ENCODE data around the gene TEX22.
"Not testable (repeated sequence)": the region's sequence is repeated elsewhere in the genome, so short reads cannot be mapped to it uniquely, and the experiment has no call there.

Gene TEX22

GRCh38 chr14:105398044-105398725, at the start of gene TEX22:
Gene TEX22 (plus strand): TSS chr14:105398538. CDS start chr14:105399341, 803 bp downstream.
- peak; percentile 86 to 87 for ATAC-seq

- no peak for ATAC-seq
Observed at GRCh38 chr14:105348945-105349699, 49.2 kb upstream of the TEX22 start.

GRCh38 chr14:105349992-105350391, 48.3 kb upstream of the TEX22 start:
- ATAC-seq: no peak

- no peak for ATAC-seq
Observed at GRCh38 chr14:105350450-105351244, 47.7 kb upstream of the TEX22 start.

DNA sequence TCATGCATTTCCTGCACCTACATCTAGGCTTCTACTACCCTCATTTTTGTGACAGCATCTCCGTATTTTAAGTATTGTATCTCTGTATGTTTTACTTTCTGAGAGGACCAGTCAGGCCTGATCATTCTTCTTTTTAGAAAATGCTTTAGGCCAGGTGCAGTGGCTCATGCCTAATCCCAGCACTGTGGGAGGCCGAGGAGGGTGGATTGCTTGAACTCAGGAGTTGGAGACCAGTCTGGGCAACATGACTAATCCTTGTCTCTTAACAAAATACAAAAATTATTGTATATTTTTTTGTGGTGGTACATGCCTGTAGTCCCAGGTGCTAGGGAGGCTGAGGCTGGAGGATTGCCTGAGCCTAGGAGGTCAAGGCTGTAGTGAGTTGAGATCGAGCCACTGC, 46.9 kb upstream of the TEX22 start:
- ATAC-seq: no peak

- peak; percentile 97 to 99 for ATAC-seq
Observed at GRCh38 chr14:105351920-105352851, 46.2 kb upstream of the TEX22 start.

GRCh38 chr14:105353136-105353535, 45.2 kb upstream of the TEX22 start:
- no peak for ATAC-seq

DNA sequence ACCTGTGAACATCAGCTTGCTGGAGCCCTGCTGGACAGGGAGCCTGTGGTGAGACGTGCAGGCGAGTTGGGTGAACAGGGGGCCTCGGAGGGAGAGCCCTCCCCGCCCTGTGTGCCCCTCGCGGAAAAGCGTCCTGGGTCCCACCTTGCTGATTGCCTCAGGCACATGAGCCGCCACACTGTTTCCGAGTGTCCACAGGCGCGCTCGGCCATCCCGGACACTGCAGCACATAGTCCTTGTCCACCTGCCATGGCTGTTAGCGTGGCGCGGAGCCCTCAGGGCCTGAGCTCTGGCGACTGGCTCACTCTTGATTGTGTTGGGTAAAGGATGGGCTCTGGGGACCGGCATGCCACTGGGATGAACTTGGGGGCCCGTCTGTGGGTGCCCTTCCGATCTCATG, 43.8 kb upstream of the TEX22 start:
- no peak for ATAC-seq

GRCh38 chr14:105355049-105355575, 43.2 kb upstream of the TEX22 start:
- no peak for ATAC-seq

GRCh38 chr14:105355850-105356604, 42.3 kb upstream of the TEX22 start:
- no peak for ATAC-seq

- ATAC-seq: no peak
Observed at GRCh38 chr14:105356927-105357326, 41.4 kb upstream of the TEX22 start.

DNA sequence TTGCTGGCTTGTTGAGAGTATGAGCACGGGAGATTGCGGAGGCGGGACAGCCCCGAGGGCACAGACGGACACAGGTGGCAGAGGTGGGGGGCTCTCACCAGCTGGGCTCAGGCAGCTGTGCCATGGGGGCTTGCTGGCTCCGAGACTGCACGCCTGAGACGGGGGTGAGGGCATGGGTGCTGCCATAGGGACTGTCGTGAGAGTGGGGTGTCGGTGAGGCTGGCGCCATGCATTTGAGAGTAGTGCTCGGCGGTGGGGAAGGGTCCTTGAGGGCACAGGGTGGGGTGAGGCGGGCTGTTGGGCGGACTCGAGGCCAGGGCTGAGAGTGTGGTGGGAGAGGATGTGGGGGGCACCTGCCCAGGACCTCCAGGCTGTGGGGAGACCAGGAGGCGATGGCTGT, 40.7 kb upstream of the TEX22 start:
- no peak for ATAC-seq

- no peak for ATAC-seq
Observed at GRCh38 chr14:105358140-105358846, 40.0 kb upstream of the TEX22 start.

GRCh38 chr14:105358943-105359342, 39.4 kb upstream of the TEX22 start:
- no peak for ATAC-seq

- not testable (repeated sequence) for ATAC-seq
Observed at GRCh38 chr14:105361412-105361811, 36.9 kb upstream of the TEX22 start.

GRCh38 chr14:105363847-105364708, 34.3 kb upstream of the TEX22 start:
- peak; percentile 57 to 70 for ATAC-seq

- ATAC-seq: no peak
Observed at GRCh38 chr14:105365101-105365500, 33.2 kb upstream of the TEX22 start.

DNA sequence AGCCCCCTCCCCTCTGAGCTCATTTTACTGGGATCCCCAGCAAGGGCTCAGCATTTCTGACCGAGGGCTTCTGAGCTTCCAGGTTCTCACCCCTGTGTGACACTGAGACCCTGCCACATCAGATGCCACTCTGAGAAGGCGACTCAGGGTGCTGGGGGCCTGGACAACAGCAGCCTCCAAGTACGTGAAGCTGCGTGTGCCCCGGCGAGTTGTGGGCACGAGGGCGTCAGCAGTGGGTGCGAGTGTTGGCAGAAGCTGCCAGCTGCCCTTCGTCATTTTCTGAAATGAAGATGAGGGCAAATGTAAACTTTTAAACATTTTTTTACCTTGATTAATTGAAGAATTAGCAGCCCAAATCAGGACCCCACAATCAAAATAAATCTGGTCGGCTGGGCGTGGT, 32.7 kb upstream of the TEX22 start:
- no peak for ATAC-seq

GRCh38 chr14:105366386-105367074, 31.8 kb upstream of the TEX22 start:
- ATAC-seq: no peak

Measured in activated CD4-positive, CD25-positive, alpha-beta regulatory T cell treated with anti-CD3 and anti-CD28 coated beads, Interleukin-2, amount 50 U/mL, for 24 hours (primary cell).